GM19452 (cell line): ENCODE results near the gene PRR19.
"Not testable (repeated sequence)": the region's sequence is repeated elsewhere in the genome, so short reads cannot be mapped to it uniquely, and the experiment has no call there.

ENCODE experiments used
- ATAC-seq: cut with Tn5 transposase; IDR thresholded peaks from one replicate; pipeline ENCODE4 v1.9.1; 2021; ENCODE audit not compliant: unreplicated experiment

The PRR19 gene

DNA sequence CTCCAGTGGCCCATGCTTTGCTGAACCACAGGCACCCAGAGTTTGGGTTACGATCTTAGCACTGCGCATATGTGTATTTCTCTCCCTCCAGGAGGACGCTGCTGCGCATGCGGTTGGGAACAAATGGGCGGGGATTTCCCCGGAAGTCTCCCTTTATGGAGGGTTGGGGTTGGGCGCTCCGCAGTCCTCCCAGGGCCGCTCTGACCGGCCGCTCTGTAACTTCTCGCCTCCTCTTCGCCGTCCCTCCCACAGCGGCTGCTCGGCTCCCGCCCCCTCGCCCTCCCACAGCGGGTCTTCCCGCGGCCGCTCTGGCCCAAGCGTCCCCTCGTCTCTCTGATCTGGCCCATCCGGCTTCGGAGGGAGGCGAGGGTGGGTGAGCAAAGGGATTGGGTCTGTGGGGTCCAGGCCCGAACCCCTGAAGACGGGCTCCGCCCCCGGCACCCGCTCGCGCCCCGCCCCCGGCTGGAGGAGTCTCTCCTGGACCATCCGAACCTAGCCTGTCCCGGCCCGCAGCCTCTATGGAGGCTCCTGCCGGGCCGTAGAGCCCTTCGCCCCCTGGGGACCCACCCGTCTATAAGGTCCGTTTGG is 23.5 kb downstream of the PRR19 start, which contains the start of gene MEGF8:
MEGF8 (plus strand) TSS at position 328 of the 588 bp plus-strand sequence. CDS start 609 bp downstream, outside the sequence.
- ATAC-seq, result peak; percentile 88

DNA sequence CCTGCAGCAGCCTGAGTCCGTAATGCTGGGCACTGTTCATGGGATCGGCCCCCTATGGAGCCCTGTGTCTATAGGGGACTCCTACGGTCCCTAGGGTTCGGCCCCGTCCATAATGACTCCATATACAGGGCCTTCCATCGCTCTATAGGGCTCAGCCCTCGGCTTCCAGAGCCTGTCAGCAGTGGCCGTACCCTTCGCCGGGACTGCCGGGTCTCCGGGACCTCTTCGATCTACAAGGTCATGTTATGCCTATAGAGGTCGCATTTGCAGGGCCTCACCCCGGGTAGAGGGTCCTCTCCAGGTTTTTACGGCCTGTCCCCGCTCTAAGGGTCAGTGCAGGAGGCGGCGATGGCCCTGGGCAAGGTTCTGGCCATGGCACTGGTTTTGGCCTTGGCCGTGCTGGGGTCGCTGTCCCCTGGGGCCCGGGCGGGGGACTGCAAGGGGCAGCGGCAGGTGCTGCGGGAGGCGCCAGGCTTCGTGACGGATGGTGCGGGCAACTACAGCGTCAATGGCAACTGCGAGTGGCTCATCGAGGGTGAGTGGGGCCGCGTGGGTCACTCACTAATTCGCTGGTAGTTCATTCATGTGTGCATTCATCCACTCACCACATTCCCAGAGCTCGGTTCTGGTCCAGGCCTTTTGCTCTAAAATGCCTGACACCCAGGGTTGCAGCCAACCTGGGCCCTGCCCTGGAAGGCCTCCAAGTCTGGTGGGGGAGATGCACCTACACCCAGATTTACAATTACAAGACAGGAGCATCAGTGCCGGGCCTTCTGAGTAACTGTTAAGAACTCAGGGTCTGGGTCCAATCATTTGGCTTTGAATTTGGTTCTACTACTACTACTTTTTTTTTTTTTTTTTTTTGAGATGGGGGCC is 24.2 kb downstream of the PRR19 start:
- peak; percentile 10 for ATAC-seq

DNA sequence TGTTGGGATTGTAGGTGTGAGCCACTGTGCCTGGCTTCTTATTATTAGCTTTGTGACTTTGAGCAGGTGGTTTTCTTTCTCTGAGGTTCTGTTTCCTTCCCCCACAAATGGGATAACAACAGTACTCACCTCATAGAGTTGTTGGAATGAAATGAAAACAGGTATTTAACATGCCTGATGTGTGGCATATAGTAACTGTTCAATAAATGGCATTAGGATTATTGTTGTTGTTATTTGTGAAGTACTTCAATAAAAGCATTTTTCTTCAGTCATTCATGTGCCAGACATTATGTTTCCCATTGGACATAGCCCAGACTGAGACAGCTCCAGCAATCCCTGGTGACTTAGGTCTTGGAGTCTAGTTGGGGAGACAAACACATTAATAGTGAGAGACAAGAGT is 25.0 kb downstream of the PRR19 start:
- no peak for ATAC-seq

- no peak for ATAC-seq
Observed at GRCh38 chr19:42327381-42327780, 25.4 kb downstream of the PRR19 start.

DNA sequence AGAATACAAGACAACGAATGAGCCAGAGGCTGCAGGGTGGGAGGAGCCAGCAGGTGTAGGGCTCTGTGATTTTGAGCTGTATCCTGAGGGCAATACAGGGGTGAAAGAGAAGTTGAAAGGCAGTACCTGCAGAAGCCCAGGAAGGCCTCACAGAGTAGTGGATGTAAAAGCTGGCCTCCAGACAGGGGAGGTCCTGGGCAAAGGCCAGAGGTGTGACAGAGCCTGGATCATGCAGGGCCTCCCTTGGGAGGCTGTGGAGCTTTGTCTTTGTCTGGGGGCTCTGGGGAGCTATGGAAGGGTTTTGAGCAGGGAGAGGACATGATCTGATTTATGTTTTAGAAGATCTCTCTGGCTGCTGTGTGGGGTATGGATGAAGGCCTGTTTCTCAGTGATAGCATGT is 26.2 kb downstream of the PRR19 start:
- ATAC-seq, result no peak

DNA sequence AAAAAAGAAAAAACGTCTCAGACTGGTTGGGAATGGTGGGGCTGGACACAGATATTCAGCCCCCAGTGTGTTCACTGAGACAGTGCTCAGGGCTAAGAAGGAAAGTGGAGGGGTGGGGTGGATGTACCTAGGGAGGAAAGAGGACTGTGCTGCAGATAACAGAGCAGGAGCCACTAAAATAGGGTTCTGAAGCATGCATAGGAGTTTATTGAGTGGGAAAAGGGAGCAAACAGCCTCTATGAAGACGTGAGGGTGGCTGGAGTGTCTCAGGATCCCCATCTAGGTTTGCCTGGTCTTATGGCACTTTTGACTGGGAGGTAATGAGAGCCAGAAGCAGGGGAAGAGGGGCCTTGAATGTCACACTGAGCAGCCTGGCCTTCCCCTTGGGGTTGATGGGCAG is 26.9 kb downstream of the PRR19 start:
- ATAC-seq, result no peak

DNA sequence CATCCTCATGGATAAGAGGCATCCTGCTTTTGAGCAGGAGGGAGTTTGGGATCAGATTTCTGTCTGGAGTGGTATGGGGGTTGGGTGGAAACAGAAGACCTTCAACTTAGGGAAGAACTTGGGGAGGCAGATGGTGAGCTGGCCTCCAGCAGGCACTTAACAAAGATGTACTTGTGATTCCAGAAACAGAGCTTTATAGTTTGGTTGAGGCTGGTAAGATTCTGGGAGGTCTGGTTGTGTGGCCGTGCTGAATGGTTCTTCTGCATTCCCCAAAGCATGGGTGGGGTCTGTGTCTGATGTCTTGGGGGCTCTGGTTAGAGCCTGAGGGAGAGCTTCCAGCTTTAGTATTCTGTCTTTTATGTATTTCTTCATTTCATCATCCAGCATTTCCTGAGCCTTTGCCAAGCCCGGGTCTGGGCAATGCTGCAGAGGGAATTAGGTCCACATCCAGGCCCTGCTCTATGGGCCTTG is 28.3 kb downstream of the PRR19 start:
- no peak for ATAC-seq

GRCh38 chr19:42331333-42331732 is 29.4 kb downstream of the PRR19 start:
- ATAC-seq, result not testable (repeated sequence)

DNA sequence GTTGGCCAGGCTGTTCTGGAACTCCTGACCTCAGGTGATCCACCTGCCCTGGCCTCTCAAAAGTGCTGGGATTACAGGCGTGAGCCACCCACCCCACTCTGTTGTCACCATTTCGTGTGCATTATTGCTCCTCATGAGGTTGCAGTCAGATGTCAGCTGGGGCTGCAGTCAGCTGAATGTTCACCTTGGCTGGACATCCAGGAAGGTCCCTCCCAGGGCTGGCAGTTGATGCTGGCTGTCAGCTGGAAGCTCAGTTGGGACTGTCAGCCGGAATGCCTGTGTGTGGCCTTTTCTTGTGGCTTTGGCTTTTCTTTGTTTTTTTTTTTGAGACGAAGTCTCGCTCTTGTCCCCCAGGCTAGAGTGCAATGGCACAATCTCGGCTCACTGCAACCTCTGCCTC is 30.1 kb downstream of the PRR19 start:
- no peak for ATAC-seq

- no peak for ATAC-seq
Observed at GRCh38 chr19:42333018-42333417, 31.1 kb downstream of the PRR19 start.

DNA sequence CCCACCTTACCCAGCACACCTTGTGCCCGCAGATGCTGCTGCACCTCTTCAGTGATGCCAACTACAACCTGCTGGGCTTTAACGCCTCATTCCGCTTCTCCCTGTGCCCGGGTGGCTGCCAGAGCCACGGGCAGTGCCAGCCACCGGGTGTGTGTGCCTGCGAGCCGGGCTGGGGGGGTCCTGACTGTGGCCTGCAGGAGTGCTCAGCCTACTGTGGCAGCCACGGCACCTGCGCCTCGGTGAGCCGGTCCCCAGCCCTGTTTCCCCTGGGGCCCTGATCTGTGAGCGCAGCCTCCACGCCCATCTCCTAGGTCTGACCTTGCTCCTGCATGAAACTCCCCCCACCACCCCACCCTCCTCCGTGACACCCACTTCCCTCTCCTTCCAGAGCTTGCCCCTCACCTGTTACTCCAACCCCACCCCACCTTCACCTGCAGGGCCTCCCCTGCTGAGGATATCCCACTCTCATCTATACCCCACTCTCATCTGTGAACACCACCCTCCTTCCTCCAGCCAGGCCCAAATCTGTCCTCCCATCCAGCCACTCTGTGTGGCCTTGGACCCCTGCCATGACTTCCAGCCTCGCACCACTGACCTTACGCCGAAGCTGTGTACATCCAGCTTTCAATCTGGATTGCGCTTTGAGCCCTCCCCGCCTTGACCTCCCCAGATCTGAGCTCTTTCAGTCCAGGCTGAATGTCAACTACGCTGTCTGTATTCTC is 32.2 kb downstream of the PRR19 start:
- no peak for ATAC-seq

DNA sequence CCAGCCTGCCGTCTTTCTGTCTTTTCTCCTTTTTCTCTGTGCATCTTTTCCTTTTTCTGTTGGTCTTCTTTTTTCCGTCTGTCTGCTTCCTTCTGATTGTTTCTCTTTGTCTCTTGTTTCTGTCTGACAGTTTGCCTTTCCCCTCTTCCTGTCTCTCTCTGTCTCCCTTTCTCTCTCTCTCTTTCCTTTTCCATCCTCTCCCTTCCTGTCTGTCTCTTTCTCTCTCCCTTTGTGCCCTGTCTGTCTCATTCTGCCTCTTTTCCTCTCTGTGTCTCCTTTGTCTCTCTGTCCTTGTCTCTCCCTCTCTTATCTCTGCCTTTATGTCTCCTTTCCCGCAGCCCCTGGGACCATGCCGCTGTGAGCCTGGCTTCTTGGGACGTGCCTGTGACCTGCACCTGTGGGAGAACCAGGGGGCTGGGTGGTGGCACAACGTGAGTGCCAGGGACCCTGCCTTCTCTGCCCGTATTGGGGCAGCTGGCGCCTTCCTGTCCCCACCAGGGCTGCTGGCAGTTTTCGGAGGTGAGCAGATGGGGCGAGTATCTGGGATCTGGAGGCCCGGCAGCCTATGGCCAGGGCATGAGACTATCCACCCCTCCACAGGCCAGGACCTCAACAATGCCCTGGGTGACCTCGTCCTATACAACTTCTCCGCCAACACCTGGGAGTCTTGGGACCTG is 32.9 kb downstream of the PRR19 start:
- no peak for ATAC-seq

GRCh38 chr19:42335374-42335936 is 33.5 kb downstream of the PRR19 start:
- ATAC-seq, result no peak

- ATAC-seq, result no peak
Observed at GRCh38 chr19:42335971-42336370, 34.0 kb downstream of the PRR19 start.

DNA sequence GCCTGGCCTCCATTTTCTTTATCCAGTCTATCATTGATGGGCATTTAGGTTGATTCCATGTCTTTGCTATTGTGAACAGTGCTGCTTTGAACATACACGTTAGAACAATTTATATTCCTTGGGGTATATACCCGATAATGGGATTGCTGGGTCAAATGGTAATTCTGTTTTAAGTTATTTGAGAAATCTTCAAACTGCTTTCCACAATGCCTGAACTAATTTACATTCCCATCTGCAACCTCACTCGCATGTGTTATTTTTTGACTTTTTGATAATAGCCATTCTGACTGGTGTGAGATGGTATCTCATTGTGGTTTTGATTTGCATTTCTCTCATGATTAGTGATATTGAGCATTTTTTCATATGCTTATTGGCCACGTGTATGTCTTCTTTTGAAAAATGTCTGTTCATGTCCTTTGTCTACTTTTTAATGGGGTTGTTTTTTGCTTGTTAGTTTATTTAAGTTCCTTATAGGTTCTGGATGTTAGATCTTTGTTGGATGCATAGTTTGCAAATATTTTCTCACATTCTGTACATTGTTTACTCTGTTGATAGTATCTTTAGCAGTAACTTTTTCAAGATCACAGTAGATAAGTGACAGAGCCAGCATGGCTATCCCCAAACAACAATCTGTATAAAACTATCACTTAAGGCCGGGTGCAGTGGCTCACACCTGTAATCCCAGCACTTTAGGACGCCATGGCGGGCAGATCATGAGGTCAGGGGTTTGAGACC is 37.4 kb downstream of the PRR19 start:
- ATAC-seq, result not testable (repeated sequence)

GRCh38 chr19:42339922-42340321 is 38.0 kb downstream of the PRR19 start:
- ATAC-seq, result not testable (repeated sequence)

- no peak for ATAC-seq
Observed at GRCh38 chr19:42343344-42344110, 41.6 kb downstream of the PRR19 start.

- no peak for ATAC-seq
Observed at GRCh38 chr19:42344336-42344893, 42.5 kb downstream of the PRR19 start.
